ENCODE data around the gene HSDL2.
"Not testable (repeated sequence)": the region's sequence is repeated elsewhere in the genome, so short reads cannot be mapped to it uniquely, and the experiment has no call there.

HSDL2 gene

GRCh38 chr9:112507001-112507680 is 127.2 kb downstream of the HSDL2 start:
- TF ChIP-seq CTCF (IDR thresholded peaks at IDR 0.05; ENCODE audit: borderline replicate concordance, insufficient read depth, low read depth, low read length): no peak
- H3K4me3 ChIP-seq (ENCODE audit: low read depth, low read length): no peak overlapping the region

- no peak overlapping the region for H3K4me3 ChIP-seq (ENCODE audit: low read depth, low read length)
- TF ChIP-seq CTCF (IDR thresholded peaks at IDR 0.05; ENCODE audit: borderline replicate concordance, insufficient read depth, low read depth, low read length): no peak
Measured at GRCh38 chr9:112508377-112508776, 128.5 kb downstream of the HSDL2 start.

GRCh38 chr9:112512377-112512776 is 132.5 kb downstream of the HSDL2 start:
- H3K4me3 ChIP-seq (ENCODE audit: low read depth, low read length): not testable (repeated sequence)

GRCh38 chr9:112516769-112517168 is 136.9 kb downstream of the HSDL2 start:
- no peak for TF ChIP-seq CTCF (IDR thresholded peaks at IDR 0.05; ENCODE audit: borderline replicate concordance, insufficient read depth, low read depth, low read length)

GRCh38 chr9:112520069-112520468 is 140.2 kb downstream of the HSDL2 start:
- no peak overlapping the region for H3K4me3 ChIP-seq (ENCODE audit: low read depth, low read length)
- no peak for TF ChIP-seq CTCF (IDR thresholded peaks at IDR 0.05; ENCODE audit: borderline replicate concordance, insufficient read depth, low read depth, low read length)

More at GRCh38 chr9:112516769-112517168, 136.9 kb downstream of the HSDL2 start:
- no peak overlapping the region for H3K4me3 ChIP-seq (ENCODE audit: low read depth, low read length)

GRCh38 chr9:112520656-112521055 is 140.7 kb downstream of the HSDL2 start:
- TF ChIP-seq CTCF (IDR thresholded peaks at IDR 0.05; ENCODE audit: borderline replicate concordance, insufficient read depth, low read depth, low read length): no peak
- no peak overlapping the region for H3K4me3 ChIP-seq (ENCODE audit: low read depth, low read length)
